GM23248 (cell line): Measurements from ENCODE around the gene APEX2.

Experiments used
- EZH2 ChIP-seq: fragments of 200-600 bp; sonication (generic); IDR thresholded peaks from 2 replicates; pipeline ENCODE4 v1.6.1; 2018; ENCODE audit warnings: antibody characterized with exemption, mild to moderate bottlenecking; ENCODE audit not compliant: insufficient read depth, poor library complexity, severe bottlenecking
- EZH2phosphoT487 ChIP-seq: fragments of 200-600 bp; sonication (generic); IDR thresholded peaks from 2 replicates; pipeline ENCODE4 v1.6.1; 2018; ENCODE audit warnings: antibody characterized with exemption, moderate library complexity, mild to moderate bottlenecking, low read depth; ENCODE audit not compliant: insufficient read depth

DNA sequence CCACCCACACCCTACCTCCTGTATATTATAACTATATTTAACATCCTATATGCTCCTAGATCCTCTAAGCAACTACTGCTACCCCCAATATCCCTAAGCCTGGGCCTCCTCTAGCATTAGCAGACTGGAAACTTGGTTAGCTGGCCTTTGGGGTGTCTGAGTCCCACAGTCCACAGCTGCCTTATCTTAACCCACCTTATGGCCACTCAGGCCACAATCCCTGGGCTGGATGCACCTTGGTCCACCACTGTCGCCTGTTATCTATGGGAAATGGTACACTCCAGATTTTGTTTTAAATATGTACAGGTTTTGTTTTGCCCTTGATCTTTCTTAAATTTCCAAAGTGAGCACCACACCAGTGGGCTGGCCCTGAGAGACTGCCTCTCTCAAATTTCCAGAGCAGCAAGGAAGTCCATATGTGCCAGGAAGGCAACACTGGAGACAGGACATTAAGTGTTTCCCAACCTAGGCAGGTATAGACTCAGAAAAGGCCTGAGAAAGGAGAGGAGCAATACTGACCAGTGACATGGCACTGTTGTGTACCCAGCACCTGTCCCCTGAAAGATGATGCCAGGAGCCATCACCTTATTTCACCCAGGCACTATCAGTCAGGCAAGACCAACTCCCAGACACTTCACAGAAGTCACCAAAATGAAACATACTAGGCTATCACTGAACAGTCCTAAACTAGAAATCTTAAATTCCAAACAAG lies 7.1 kb upstream of the APEX2 start:
- TF ChIP-seq EZH2phosphoT487 (no peak), EZH2 (no peak)
